GM21528 (cell line): ENCODE data around the gene SLN.

Experiments used
- ATAC-seq: cut with Tn5 transposase; IDR thresholded peaks from one replicate; pipeline ENCODE4 v1.9.1; 2021; ENCODE audit warnings: mild to moderate bottlenecking, moderate library complexity; ENCODE audit not compliant: unreplicated experiment, low FRiP score

The SLN gene

GRCh38 chr11:107689317-107690202 is 22.3 kb downstream of the SLN start:
- ATAC-seq = no peak

- no peak for ATAC-seq
Observed at GRCh38 chr11:107688322-107688918, 23.4 kb downstream of the SLN start.

- ATAC-seq = no peak
Observed at GRCh38 chr11:107683807-107684206, 28.0 kb downstream of the SLN start.

- ATAC-seq = no peak
Observed at GRCh38 chr11:107683061-107683460, 28.8 kb downstream of the SLN start.

- ATAC-seq = no peak
Observed at GRCh38 chr11:107682572-107682971, 29.3 kb downstream of the SLN start.

- ATAC-seq = no peak
Observed at GRCh38 chr11:107682171-107682570, 29.7 kb downstream of the SLN start.

- ATAC-seq = no peak
Observed at GRCh38 chr11:107679255-107680024, 32.4 kb downstream of the SLN start.

- no peak for ATAC-seq
Observed at GRCh38 chr11:107678632-107678971, 33.3 kb downstream of the SLN start.

GRCh38 chr11:107677924-107678631 is 33.8 kb downstream of the SLN start:
- no peak for ATAC-seq

- ATAC-seq = no peak
Observed at GRCh38 chr11:107676336-107677057, 35.4 kb downstream of the SLN start.

- ATAC-seq = no peak
Observed at GRCh38 chr11:107675902-107676301, 36.0 kb downstream of the SLN start.

- no peak for ATAC-seq
Observed at GRCh38 chr11:107669893-107670601, 41.8 kb downstream of the SLN start.

GRCh38 chr11:107669191-107669740 is 42.6 kb downstream of the SLN start:
- ATAC-seq = no peak

GRCh38 chr11:107666911-107667613 is 44.8 kb downstream of the SLN start:
- no peak for ATAC-seq

- ATAC-seq = no peak
Observed at GRCh38 chr11:107665018-107665417, 46.8 kb downstream of the SLN start.

- no peak for ATAC-seq
Observed at GRCh38 chr11:107661656-107662055, 50.2 kb downstream of the SLN start.

- ATAC-seq = no peak
Observed at GRCh38 chr11:107660066-107660465, 51.8 kb downstream of the SLN start.

- ATAC-seq = no peak
Observed at GRCh38 chr11:107659310-107659709, 52.5 kb downstream of the SLN start.
